Erythroblast (primary cell): Measurements from ENCODE around the gene PRKAG1.

ENCODE experiments used
- GATA1 ChIP-seq: IDR thresholded peaks from 2 replicates; pipeline ENCODE4 v1.6.1; 2011; ENCODE audit warnings: low read depth, mild to moderate bottlenecking, control low read depth, low read length, moderate library complexity
- POLR2A ChIP-seq: IDR thresholded peaks from 2 replicates; pipeline ENCODE4 v1.6.1; 2011; ENCODE audit warnings: mild to moderate bottlenecking, low read length

GRCh38 chr12:49061157-49061650, 42.6 kb upstream of the PRKAG1 start:
- no peak for TF ChIP-seq POLR2A
- no peak for TF ChIP-seq GATA1
